ENCODE data around the gene H3-3A. TPM values are rescaled to one million over a fixed set of nuclear protein-coding genes. Genes with fewer than 3 reads are reported as not detected.

Gene H3-3A
- total and polyA plus RNA-seq, 10 of the 15 experiments (the other 5 are each of a cell fraction or from before 2014, with no cell fraction given): 215 to 486 (median 393) TPM

GRCh38 chr1:226051365-226051764 is 11.2 kb upstream of the H3-3A start (continued):
- no peak for TF ChIP-seq ELK1 (IDR thresholded peaks at IDR 0.05; ENCODE audit: low read depth, low read length)
- no peak for TF ChIP-seq SKIL (IDR thresholded peaks at IDR 0.05; ENCODE audit: low read depth, poor library complexity, severe bottlenecking)

DNA sequence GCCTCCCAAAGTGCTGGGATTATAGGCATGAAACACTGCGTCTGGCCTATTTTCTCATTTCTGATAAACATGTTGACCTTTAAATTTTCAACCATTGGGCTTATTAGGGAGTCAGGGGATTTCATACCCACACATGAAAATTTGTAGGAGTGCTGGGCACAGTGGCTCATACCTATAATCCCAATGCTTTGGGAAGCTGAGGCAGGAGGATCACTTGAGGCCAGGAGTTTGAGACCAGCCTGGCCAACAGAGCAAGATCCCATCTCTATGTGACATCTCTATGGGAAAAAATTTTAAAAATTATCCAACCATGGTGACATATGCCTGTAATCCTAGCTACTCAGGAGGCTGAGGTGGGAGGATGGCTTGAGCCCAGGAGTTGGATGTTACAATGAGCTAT is 10.5 kb upstream of the H3-3A start:
- ChIA-PET CTCF (no interaction called here), RAD21 (ENCODE audit: unreplicated experiment) (no interaction called here), SMC1A (ENCODE audit: uncharacterized antibody, unreplicated experiment) (no interaction called here), POLR2A (interaction anchor here (0.5 to 0.7 kb wide), 2 partner anchors 48 to 88 kb away, joined by 3 to 6 read pairs; no protein-coding TSS in a partner anchor)
- Histone ChIP-seq H3K9me3 (replicated peaks; ENCODE audit: control insufficient read depth, insufficient read depth, low read length) (no peaks in the 10 kb centered on the region), H4K20me1 (ENCODE audit: control insufficient read depth, insufficient read depth) (no peaks in the 10 kb centered on the region), H3K4me2 (ENCODE audit: control insufficient read depth, insufficient read depth) (no peak overlapping the region), H3K27ac (ENCODE audit: control insufficient read depth, insufficient read depth) (no peak overlapping the region), H3K27me3 (replicated peaks in 1 of 2; ENCODE audit: control insufficient read depth in 2 of 2, insufficient read depth in 2 of 2, low read length in 1 of 2) (no peaks in the 10 kb centered on the region), H3K4me1 (ENCODE audit: control insufficient read depth, insufficient read depth, low read length) (no peaks in the 10 kb centered on the region), H3K36me3 (ENCODE audit: control insufficient read depth in 2 of 2, insufficient read depth in 2 of 2, low read length in 1 of 2) (no peaks in the 10 kb centered on the region), H3K9ac (ENCODE audit: control insufficient read depth, insufficient read depth, low read length) (no peak overlapping the region), H3K4me3 (no peak overlapping the region), H2AFZ (ENCODE audit: control insufficient read depth, low read depth, low read length) (no peak overlapping the region), H3K79me2 (ENCODE audit: control insufficient read depth, insufficient read depth, low read length) (no peaks in the 10 kb centered on the region)
- in situ Hi-C loops (cut with MboI) (no loop called here), intact Hi-C loops (cut with micrococcal nuclease; ENCODE audit: unreplicated experiment) (no loop called here)
- no peak for DNase-seq (ENCODE audit: low read depth, low spot score)
- TF ChIP-seq CTCF (IDR thresholded peaks at IDR 0.05 in 2 of 3, conservative IDR thresholded peaks at IDR 0.05 in 1 of 3; ENCODE audit: control insufficient read depth in 2 of 3, extremely low read depth in 1 of 3, insufficient read depth in 1 of 3, low read depth in 3 of 3, low read length in 3 of 3) (no peak), RCOR1 (conservative IDR thresholded peaks at IDR 0.05; ENCODE audit: low read depth, low read length) (no peak), YBX1 (IDR thresholded peaks at IDR 0.05) (no peak), CEBPB (IDR thresholded peaks at IDR 0.05; ENCODE audit: borderline replicate concordance in 1 of 2, low read depth in 2 of 2, low read length in 2 of 2) (no peak), ASH2L (IDR thresholded peaks at IDR 0.05; ENCODE audit: borderline replicate concordance, low read depth) (no peak), BRCA1 (IDR thresholded peaks at IDR 0.05; ENCODE audit: low read depth, low read length) (no peak), ATF2 (IDR thresholded peaks at IDR 0.05; ENCODE audit: low read length) (no peak), EGR1 (IDR thresholded peaks at IDR 0.05; ENCODE audit: borderline replicate concordance in 1 of 2, low read depth in 2 of 2, low read length in 2 of 2) (no peak)
- TF ChIP-seq, protein P1, sequence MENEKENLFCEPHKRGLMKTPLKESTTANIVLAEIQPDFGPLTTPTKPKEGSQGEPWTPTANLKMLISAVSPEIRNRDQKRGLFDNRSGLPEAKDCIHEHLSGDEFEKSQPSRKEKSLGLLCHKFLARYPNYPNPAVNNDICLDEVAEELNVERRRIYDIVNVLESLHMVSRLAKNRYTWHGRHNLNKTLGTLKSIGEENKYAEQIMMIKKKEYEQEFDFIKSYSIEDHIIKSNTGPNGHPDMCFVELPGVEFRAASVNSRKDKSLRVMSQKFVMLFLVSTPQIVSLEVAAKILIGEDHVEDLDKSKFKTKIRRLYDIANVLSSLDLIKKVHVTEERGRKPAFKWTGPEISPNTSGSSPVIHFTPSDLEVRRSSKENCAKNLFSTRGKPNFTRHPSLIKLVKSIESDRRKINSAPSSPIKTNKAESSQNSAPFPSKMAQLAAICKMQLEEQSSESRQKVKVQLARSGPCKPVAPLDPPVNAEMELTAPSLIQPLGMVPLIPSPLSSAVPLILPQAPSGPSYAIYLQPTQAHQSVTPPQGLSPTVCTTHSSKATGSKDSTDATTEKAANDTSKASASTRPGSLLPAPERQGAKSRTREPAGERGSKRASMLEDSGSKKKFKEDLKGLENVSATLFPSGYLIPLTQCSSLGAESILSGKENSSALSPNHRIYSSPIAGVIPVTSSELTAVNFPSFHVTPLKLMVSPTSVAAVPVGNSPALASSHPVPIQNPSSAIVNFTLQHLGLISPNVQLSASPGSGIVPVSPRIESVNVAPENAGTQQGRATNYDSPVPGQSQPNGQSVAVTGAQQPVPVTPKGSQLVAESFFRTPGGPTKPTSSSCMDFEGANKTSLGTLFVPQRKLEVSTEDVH (IDR thresholded peaks at IDR 0.05; ENCODE audit: low read depth, partially characterized antibody): no peak
- ATAC-seq: no peak
- no peak for FAIRE-seq
- 89% methylated on average over 1 of the region's 1 CpG for WGBS (ENCODE audit: insufficient coverage, insufficient replicate concordance, low lambda C conversion rate, missing lambda C conversion rate)
- no TSS peak for BruUV-seq (replicated peaks)

Data from GM12878 (cell line).